GM12878 (cell line): Measurements from ENCODE around the gene KIF5C. TPM values are rescaled to one million over a fixed set of nuclear protein-coding genes. Genes with fewer than 3 reads are reported as not detected.

Experiments used
- ATAC-seq: fragments of 200-7000 bp; cut with Tn5 transposase; 3 replicates; pipeline ENCODE4 v1.9.1; 2020; ENCODE audit warnings: mild to moderate bottlenecking, moderate library complexity
- BruUV-seq: library from RNA; stranded (reverse); fragments of 400-500 nt; replicated peaks from 2 replicates; lab custom pipeline; 2021; lab: Mats Ljungman, UMichigan
- CTCF ChIA-PET: fragments of 300-600 bp; sonication (Branson Sonifier 250); formaldehyde crosslinking; extraction: SDS; loops from one replicate; lab custom pipeline; 2021; ENCODE audit warnings: inconsistent platforms; lab: Yijun Ruan, JAX
- POLR2A ChIA-PET: fragments of 350-600 bp; formaldehyde crosslinking; extraction: SDS; loops from one replicate; lab custom pipeline; 2021; ENCODE audit warnings: inconsistent platforms; lab: Charles Lee
- RAD21 ChIA-PET: fragments of 300-600 bp; sonication (Branson Sonifier 250); formaldehyde crosslinking; loops from one replicate; lab custom pipeline; 2023; ENCODE audit warnings: antibody characterized with exemption; ENCODE audit not compliant: unreplicated experiment; lab: Charles Lee
- SMC1A ChIA-PET: fragments of 300-600 bp; sonication (Branson Sonifier 250); formaldehyde crosslinking; loops from one replicate; lab custom pipeline; 2023; ENCODE audit not compliant: unreplicated experiment, uncharacterized antibody; lab: Charles Lee
- DNase-seq: peaks from one replicate; pipeline ENCODE4 v3.0.0-alpha.2; 2011; ENCODE audit warnings: low read depth, low spot score
- FAIRE-seq: peaks from 3 replicates; lab custom pipeline; 2011; peaks lifted over from hg19 to GRCh38; lab: Jason Lieb, UNC
- H2AFZ ChIP-seq: 2 replicates; pipeline ENCODE4 v1.6.0; 2011; ENCODE audit warnings: low read depth, low read length, control low read depth; ENCODE audit not compliant: control insufficient read depth
- H3K27ac ChIP-seq: 2 replicates; pipeline ENCODE4 v1.5.1; 2011; ENCODE audit warnings: control low read depth; ENCODE audit not compliant: control insufficient read depth, insufficient read depth
- H3K27me3 ChIP-seq, 2 experiments: replicated peaks in 1 of 2; 2 replicates each; pipeline versions ENCODE4 v1.6.0 to v1.6.1; 2011; ENCODE audit warnings: low read length in 1 of 2; ENCODE audit not compliant: control insufficient read depth in 2 of 2, insufficient read depth in 2 of 2
- H3K36me3 ChIP-seq, 2 experiments: 2 replicates each; pipeline ENCODE4 v1.5.1; 2011; ENCODE audit warnings: low read length in 1 of 2; ENCODE audit not compliant: control insufficient read depth in 2 of 2, insufficient read depth in 2 of 2
- H3K4me1 ChIP-seq: 2 replicates; pipeline ENCODE4 v1.6.1; 2011; ENCODE audit warnings: mild to moderate bottlenecking, low read length, moderate library complexity, mixed read lengths; ENCODE audit not compliant: control insufficient read depth, insufficient read depth
- H3K4me2 ChIP-seq: 2 replicates; pipeline ENCODE4 v1.6.0; 2011; ENCODE audit warnings: control low read depth; ENCODE audit not compliant: control insufficient read depth, insufficient read depth
- H3K4me3 ChIP-seq: fragments of 200-600 bp; sonication (generic); 2 replicates; pipeline ENCODE4 v1.5.1; 2016
- H3K79me2 ChIP-seq: 2 replicates; pipeline ENCODE4 v1.6.0; 2011; ENCODE audit warnings: low read length; ENCODE audit not compliant: control insufficient read depth, insufficient read depth
- H3K9ac ChIP-seq: 2 replicates; pipeline ENCODE4 v1.8.0; 2011; ENCODE audit warnings: low read length, control low read depth, mixed read lengths; ENCODE audit not compliant: control insufficient read depth, insufficient read depth
- H3K9me3 ChIP-seq: replicated peaks from 3 replicates; pipeline ENCODE4 v1.5.1; 2011; ENCODE audit warnings: mild to moderate bottlenecking, low read length; ENCODE audit not compliant: control insufficient read depth, insufficient read depth
- H4K20me1 ChIP-seq: 2 replicates; pipeline ENCODE4 v1.6.0; 2011; ENCODE audit not compliant: control insufficient read depth, insufficient read depth
- BCL11A ChIP-seq: IDR thresholded peaks from 2 replicates; pipeline ENCODE4 v1.6.1; 2011; ENCODE audit warnings: low read depth, low read length
- BRCA1 ChIP-seq: IDR thresholded peaks from 2 replicates; pipeline ENCODE4 v1.6.1; 2011; ENCODE audit warnings: low read depth, low read length, improper control_type of control experiment
- CBFB ChIP-seq: IDR thresholded peaks from 2 replicates; pipeline ENCODE4 v1.6.1; 2016; ENCODE audit warnings: antibody characterized with exemption, low read depth
- CBX5 ChIP-seq: sonication (generic); IDR thresholded peaks from 2 replicates; pipeline ENCODE4 v1.6.1; 2016; ENCODE audit warnings: low read depth, moderate library complexity, mild to moderate bottlenecking, inconsistent platforms
- EP300 ChIP-seq, 2 experiments: fragments of 150-350 bp in 1 of 2; IDR thresholded peaks; 2 replicates each; pipeline ENCODE4 v1.6.1; 2011 to 2012; ENCODE audit warnings: low read depth in 2 of 2, low read length in 2 of 2, borderline replicate concordance in 1 of 2, improper control_type of control experiment in 1 of 2, inconsistent platforms in 1 of 2; ENCODE audit not compliant: control insufficient read depth in 1 of 2
- HDAC2 ChIP-seq: fragments of 200-600 bp; sonication (generic); IDR thresholded peaks from 2 replicates; pipeline ENCODE4 v1.6.1; 2017
- MYB ChIP-seq: fragments of 150-350 bp; IDR thresholded peaks from 2 replicates; pipeline ENCODE4 v1.6.1; 2014; ENCODE audit warnings: mild to moderate bottlenecking, low read depth, low read length, borderline replicate concordance
- NR2C2 ChIP-seq: IDR thresholded peaks from 2 replicates; pipeline ENCODE4 v1.6.1; 2011; ENCODE audit warnings: borderline replicate concordance, low read depth; ENCODE audit not compliant: control insufficient read depth, insufficient read length
- POLR2AphosphoS2 ChIP-seq: IDR thresholded peaks from 2 replicates; pipeline ENCODE4 v1.6.1; 2011; ENCODE audit warnings: low read depth, mild to moderate bottlenecking, low read length, improper control_type of control experiment, moderate library complexity
- SIX5 ChIP-seq: IDR thresholded peaks from 2 replicates; pipeline ENCODE4 v1.6.1; 2011; ENCODE audit warnings: mild to moderate bottlenecking, low read depth, low read length, moderate library complexity; ENCODE audit not compliant: severe bottlenecking
- STAT1 ChIP-seq: fragments of 450-650 bp; conservative IDR thresholded peaks from 2 replicates; pipeline ENCODE4 v1.6.1; 2014; ENCODE audit warnings: antibody characterized with exemption, mild to moderate bottlenecking
- WRNIP1 ChIP-seq: IDR thresholded peaks from 2 replicates; pipeline ENCODE4 v1.6.1; 2011; ENCODE audit warnings: low read depth, low read length, improper control_type of control experiment, borderline replicate concordance
- ZBTB33 ChIP-seq: fragments of 450-650 bp; IDR thresholded peaks from 2 replicates; pipeline ENCODE4 v1.6.1; 2017; ENCODE audit warnings: mild to moderate bottlenecking
- ZNF592 ChIP-seq: fragments of 450-650 bp; IDR thresholded peaks from 2 replicates; pipeline ENCODE4 v1.6.1; 2017; ENCODE audit warnings: mild to moderate bottlenecking, moderate library complexity
- ZNF687 ChIP-seq: fragments of 450-650 bp; IDR thresholded peaks from 2 replicates; pipeline ENCODE4 v1.6.1; 2017; ENCODE audit warnings: mild to moderate bottlenecking, moderate library complexity
- in situ Hi-C: fragments of 300-500 bp; cut with MboI; formaldehyde crosslinking; loops from 9 replicates; pipeline ENCODE4 v1.14.3; 2018; ENCODE audit warnings: mixed read lengths
- intact Hi-C: fragments of 100-400 bp; cut with micrococcal nuclease; formaldehyde crosslinking; loops from one replicate; pipeline ENCODE4 v1.14.2; 2022; ENCODE audit not compliant: unreplicated experiment
- polyA plus RNA-seq, 11 experiments: library from polyadenylated mRNA; depleted of rRNA in 4 of 11; unstranded in 6 of 11; stranded (reverse) in 5 of 11; fragments of >200 nt; fragmentation: Nextera tagmentation in 4 of 11; fragmentation: Illumina TruSeq in 1 of 11; extraction: Ambion mirVana in 4 of 11; extraction: Trizol in 1 of 11; gene quantifications; 1 replicate in 1 of 11; 2 replicates in 10 of 11; pipeline versions ENCODE4 v1.2.1 to v1.2.3, GENCODE V29; 2011 to 2016; ENCODE audit warnings: inconsistent platforms in 2 of 11, missing spikeins in 2 of 11, low read depth in 1 of 11
- total RNA-seq, 4 experiments: library from RNA; depleted of rRNA in 3 of 4; stranded (reverse); fragments of >200 nt in 3 of 4; fragmentation: Illumina TruSeq in 1 of 4; extraction: Trizol in 1 of 4; gene quantifications; 2 replicates each; pipeline versions ENCODE4 v1.2.1 to v1.2.3, GENCODE V29; 2013 to 2021

KIF5C gene
- total and polyA plus RNA-seq, 10 of the 15 experiments (the other 5 are each of a cell fraction or from before 2014, with no cell fraction given) = 0.08 to 0.49 (median 0.24) TPM

GRCh38 chr2:148939271-148939670, 64.2 kb downstream of the KIF5C start:
- Histone ChIP-seq H3K4me1 (no peaks in the 10 kb centered on the region), H3K4me3 (no peak overlapping the region), H3K27ac (no peak overlapping the region), H2AFZ (no peak overlapping the region), H3K9ac (no peak overlapping the region), H3K9me3 (no peaks in the 10 kb centered on the region), H3K4me2 (no peak overlapping the region), H4K20me1 (no peaks in the 10 kb centered on the region), H3K36me3 (no peaks in the 10 kb centered on the region), H3K27me3 (no peaks in the 10 kb centered on the region; a peak in 1 of 4 replicates), H3K79me2 (no peaks in the 10 kb centered on the region)
- CTCF ChIA-PET = no interaction called here
- BruUV-seq = no TSS peak
- RAD21 ChIA-PET = no interaction called here
- FAIRE-seq = no peak
- SMC1A ChIA-PET = no interaction called here
- in situ Hi-C loops (no loop called here), intact Hi-C loops (no loop called here)
- TF ChIP-seq MYB (no peak), ZNF592 (no peak), EP300 (IDR thresholded peaks at IDR 0.05; ENCODE audit: borderline replicate concordance in 1 of 2, control insufficient read depth in 1 of 2, low read depth in 2 of 2, low read length in 2 of 2) (no peak), BRCA1 (no peak), STAT1 (no peak), ZNF687 (no peak), HDAC2 (no peak), CBFB (no peak), WRNIP1 (no peak), SIX5 (no peak), POLR2AphosphoS2 (no peak), BCL11A (no peak), ZBTB33 (no peak), CBX5 (no peak), NR2C2 (no peak)
- ATAC-seq = no peak
- POLR2A ChIA-PET = no interaction called here
- no peak for DNase-seq
